ENCODE data around the gene SLC6A5. TPM values are rescaled to one million over a fixed set of nuclear protein-coding genes. Genes with fewer than 3 reads are reported as not detected.
"Not testable (repeated sequence)": the region's sequence is repeated elsewhere in the genome, so short reads cannot be mapped to it uniquely, and the experiment has no call there.

The SLC6A5 gene
- not detected for total RNA-seq

GRCh38 chr11:20599221-20600019, at the start of gene SLC6A5:
TSS of gene SLC6A5 (plus strand) at chr11:20599608. CDS start at chr11:20599673, 65 bp downstream.
- H3K27ac ChIP-seq = no peak within 1 kb of the TSS
- DNase-seq (ENCODE audit: low spot score in 2 of 2) = no peak
- no peaks in the 10 kb centered on the region for H3K9me3 ChIP-seq
- no peaks in the 10 kb centered on the region for H3K36me3 ChIP-seq
- H3K27me3 ChIP-seq = peaks cover 12% of the 10 kb centered on the region
- H3K4me3 ChIP-seq = no peak within 1 kb of the TSS
- no peak for TF ChIP-seq CTCF (IDR thresholded peaks at IDR 0.05)
- H3K4me1 ChIP-seq = no peaks in the 10 kb centered on the region
- intact Hi-C loops (cut with DNase I) = no loop called here

- no peak overlapping the region for H3K4me3 ChIP-seq
These were observed 48.3 kb upstream of the SLC6A5 start for GRCh38 chr11:20551096-20551495.

GRCh38 chr11:20555783-20556182, 43.6 kb upstream of the SLC6A5 start:
- TF ChIP-seq CTCF (IDR thresholded peaks at IDR 0.05) = no peak
- Histone ChIP-seq H3K4me3 (no peak overlapping the region), H3K27ac (no peak overlapping the region), H3K4me1 (no peaks in the 10 kb centered on the region), H3K9me3 (no peaks in the 10 kb centered on the region), H3K27me3 (no peaks in the 10 kb centered on the region), H3K36me3 (no peaks in the 10 kb centered on the region)
- DNase-seq (ENCODE audit: low spot score in 2 of 2) = no peak
- intact Hi-C loops (cut with DNase I) = no loop called here

More at GRCh38 chr11:20551096-20551495, 48.3 kb upstream of the SLC6A5 start:
- Histone ChIP-seq H3K4me1 (no peaks in the 10 kb centered on the region), H3K9me3 (no peaks in the 10 kb centered on the region), H3K27me3 (no peaks in the 10 kb centered on the region), H3K36me3 (no peaks in the 10 kb centered on the region), H3K27ac (no peak overlapping the region)
- intact Hi-C loops (cut with DNase I) = no loop called here
- no peak for DNase-seq (ENCODE audit: low spot score in 2 of 2)
- no peak for TF ChIP-seq CTCF (IDR thresholded peaks at IDR 0.05)

- H3K27ac ChIP-seq; H3K27me3 ChIP-seq; intact Hi-C loops (cut with DNase I); H3K36me3 ChIP-seq; H3K4me1 ChIP-seq; H3K4me3 ChIP-seq; H3K9me3 ChIP-seq; DNase-seq (ENCODE audit: low spot score in 2 of 2): not testable (repeated sequence)
These were observed 43.0 kb upstream of the SLC6A5 start for GRCh38 chr11:20556396-20556795.

- H3K4me1 ChIP-seq = no peaks in the 10 kb centered on the region
- TF ChIP-seq CTCF (IDR thresholded peaks at IDR 0.05) = no peak
- no peak overlapping the region for H3K4me3 ChIP-seq
- H3K27ac ChIP-seq = no peak overlapping the region
- H3K36me3 ChIP-seq = no peaks in the 10 kb centered on the region
- H3K27me3 ChIP-seq = no peaks in the 10 kb centered on the region
- no peaks in the 10 kb centered on the region for H3K9me3 ChIP-seq
- intact Hi-C loops (cut with DNase I) = no loop called here
- DNase-seq (ENCODE audit: low spot score in 2 of 2) = no peak
These were observed 40.7 kb upstream of the SLC6A5 start for GRCh38 chr11:20558741-20559140.

- H3K9me3 ChIP-seq = no peaks in the 10 kb centered on the region
- H3K4me3 ChIP-seq = no peak overlapping the region
- H3K36me3 ChIP-seq = no peaks in the 10 kb centered on the region
- no peaks in the 10 kb centered on the region for H3K4me1 ChIP-seq
- DNase-seq (ENCODE audit: low spot score in 2 of 2) = no peak
- TF ChIP-seq CTCF (IDR thresholded peaks at IDR 0.05) = no peak
- no peaks in the 10 kb centered on the region for H3K27me3 ChIP-seq
- H3K27ac ChIP-seq = no peak overlapping the region
- intact Hi-C loops (cut with DNase I) = no loop called here
These were observed 39.7 kb upstream of the SLC6A5 start for GRCh38 chr11:20559523-20560300.
